Islet precursor cell (in vitro differentiated cells): ENCODE data around the gene SUSD2.
"Not testable (repeated sequence)": the region's sequence is repeated elsewhere in the genome, so short reads cannot be mapped to it uniquely, and the experiment has no call there.

Experiments
- DNase-seq: peaks from one replicate; pipeline ENCODE4 v3.0.0-alpha.2; 2018

SUSD2 gene

GRCh38 chr22:24190596-24191208, 9.4 kb downstream of the SUSD2 start:
- peak; percentile 57 for DNase-seq

GRCh38 chr22:24191381-24191841, 10.1 kb downstream of the SUSD2 start:
- peak; percentile 57 for DNase-seq

DNA sequence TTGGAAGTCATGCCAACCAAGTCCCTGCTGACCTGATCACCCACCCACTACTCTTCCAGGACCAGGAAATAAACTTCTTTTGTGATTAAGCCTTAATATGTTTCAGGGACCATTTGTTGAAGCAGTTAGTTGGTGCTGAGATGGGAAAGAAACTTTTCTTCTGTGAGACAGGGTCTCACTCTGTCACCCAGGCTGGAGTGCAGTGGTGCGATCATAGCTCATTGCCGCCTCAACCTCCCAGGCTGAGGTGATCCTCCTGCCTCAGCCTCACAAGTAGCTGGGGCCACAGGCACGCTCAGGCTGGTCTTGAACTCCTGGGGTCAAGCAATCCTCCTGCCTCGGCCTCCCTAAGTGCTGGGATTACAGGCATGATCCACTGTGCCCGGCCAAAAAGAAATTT, 10.6 kb downstream of the SUSD2 start:
- no peak for DNase-seq

- peak; percentile 47 for DNase-seq
Measured at GRCh38 chr22:24198682-24199052, 17.4 kb downstream of the SUSD2 start.

DNA sequence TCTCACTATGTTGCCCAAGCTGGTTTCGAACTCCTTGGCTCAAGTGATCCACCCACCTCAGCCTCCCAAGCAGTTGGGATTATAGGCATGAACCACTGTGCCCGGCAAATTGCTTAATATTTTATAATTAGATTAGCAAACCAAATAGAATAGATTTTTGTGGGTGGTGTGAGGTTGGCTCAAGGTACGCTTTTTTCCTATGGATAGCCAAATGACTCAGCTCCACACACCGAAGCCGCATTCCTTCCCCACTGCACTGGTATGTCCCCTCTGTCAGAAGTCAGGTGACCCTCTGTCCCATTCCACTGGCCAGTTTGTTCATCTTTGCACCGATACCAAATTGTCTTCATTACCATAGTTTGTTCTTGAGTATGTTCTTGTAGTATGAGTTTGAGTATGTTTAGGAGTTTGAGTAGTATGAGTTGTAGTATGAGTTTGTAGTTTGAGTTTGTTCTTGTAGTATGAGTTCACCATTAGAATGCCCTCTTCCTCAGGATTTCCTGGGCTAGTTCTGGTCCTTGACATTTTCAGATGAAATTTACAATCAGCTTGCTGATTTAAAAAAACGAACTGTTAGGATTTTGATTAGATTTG, 19.4 kb downstream of the SUSD2 start:
- DNase-seq: peak; percentile 83

- DNase-seq: peak; percentile 91
Measured at GRCh38 chr22:24201681-24202614, 20.7 kb downstream of the SUSD2 start.

- DNase-seq: not testable (repeated sequence)
Measured at GRCh38 chr22:24203856-24204255, 22.6 kb downstream of the SUSD2 start.

- no peak for DNase-seq
Measured at GRCh38 chr22:24205438-24206195, 24.3 kb downstream of the SUSD2 start.

- peak; percentile 76 for DNase-seq
Measured at GRCh38 chr22:24206460-24207263, 25.4 kb downstream of the SUSD2 start.

- DNase-seq: no peak
Measured at GRCh38 chr22:24207264-24208011, 26.2 kb downstream of the SUSD2 start.

- no peak for DNase-seq
Measured at GRCh38 chr22:24208012-24208749, 26.9 kb downstream of the SUSD2 start.

DNA sequence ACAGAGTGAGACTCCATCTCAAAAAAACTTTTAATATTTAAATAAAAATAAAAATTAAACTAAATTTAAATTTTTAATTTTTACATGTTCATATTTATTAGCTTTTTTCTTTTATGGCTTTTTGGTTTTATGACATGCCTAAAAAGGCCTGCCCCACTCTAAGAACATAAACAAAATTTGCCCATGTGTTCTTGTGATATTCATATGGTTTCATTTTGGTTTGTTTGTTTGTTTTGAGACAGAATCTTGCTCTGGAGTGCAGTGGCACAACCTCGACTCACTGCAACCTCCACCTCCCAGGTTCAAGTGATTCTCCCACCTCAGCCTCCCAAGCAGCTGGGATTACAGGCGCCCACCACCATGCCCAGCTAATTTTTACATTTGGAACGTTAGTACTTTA, 27.7 kb downstream of the SUSD2 start:
- no peak for DNase-seq

GRCh38 chr22:24209687-24210086, 28.4 kb downstream of the SUSD2 start:
- DNase-seq: no peak

DNA sequence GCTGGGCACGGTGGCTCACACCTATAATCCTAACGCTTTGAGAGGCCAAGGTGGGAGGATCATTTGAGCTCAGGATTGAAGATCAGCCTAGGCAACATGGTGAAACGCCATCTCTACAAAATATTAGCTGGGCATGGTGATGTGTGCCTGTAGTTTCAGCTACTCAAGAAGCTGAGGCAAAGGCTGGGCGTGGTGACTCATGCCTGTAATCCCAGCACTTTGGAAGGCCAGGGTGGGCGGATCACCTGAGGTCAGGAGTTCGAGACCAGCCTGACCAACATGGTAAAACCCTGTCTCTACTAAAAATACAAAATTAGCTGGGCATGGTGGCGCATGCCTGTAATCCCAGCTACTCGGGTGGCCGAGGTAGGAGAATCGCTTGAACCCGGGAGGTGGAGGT, 29.1 kb downstream of the SUSD2 start:
- DNase-seq: not testable (repeated sequence)

DNA sequence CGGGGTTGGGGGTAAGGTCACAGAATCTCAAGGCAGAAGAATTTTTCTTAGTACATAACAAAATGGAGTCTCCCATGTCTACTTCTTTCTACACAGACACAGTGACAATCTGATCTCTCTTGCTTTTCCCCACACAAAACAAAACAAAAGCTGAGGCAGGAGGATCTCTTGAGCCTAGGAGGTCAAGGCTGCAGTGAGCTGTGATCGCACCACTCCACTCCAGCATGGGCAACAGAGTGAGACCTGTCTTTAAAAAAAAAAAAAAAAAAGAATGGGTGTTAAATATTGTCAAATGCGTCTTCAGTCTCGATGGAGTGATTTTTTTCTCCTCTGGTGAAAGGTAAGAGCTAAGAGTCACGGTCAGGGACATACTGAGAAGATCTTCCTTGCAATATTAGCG, 30.4 kb downstream of the SUSD2 start:
- DNase-seq: not testable (repeated sequence)

GRCh38 chr22:24213111-24213510, 31.8 kb downstream of the SUSD2 start:
- DNase-seq: not testable (repeated sequence)

- DNase-seq: no peak
Measured at GRCh38 chr22:24214467-24215285, 33.4 kb downstream of the SUSD2 start.

DNA sequence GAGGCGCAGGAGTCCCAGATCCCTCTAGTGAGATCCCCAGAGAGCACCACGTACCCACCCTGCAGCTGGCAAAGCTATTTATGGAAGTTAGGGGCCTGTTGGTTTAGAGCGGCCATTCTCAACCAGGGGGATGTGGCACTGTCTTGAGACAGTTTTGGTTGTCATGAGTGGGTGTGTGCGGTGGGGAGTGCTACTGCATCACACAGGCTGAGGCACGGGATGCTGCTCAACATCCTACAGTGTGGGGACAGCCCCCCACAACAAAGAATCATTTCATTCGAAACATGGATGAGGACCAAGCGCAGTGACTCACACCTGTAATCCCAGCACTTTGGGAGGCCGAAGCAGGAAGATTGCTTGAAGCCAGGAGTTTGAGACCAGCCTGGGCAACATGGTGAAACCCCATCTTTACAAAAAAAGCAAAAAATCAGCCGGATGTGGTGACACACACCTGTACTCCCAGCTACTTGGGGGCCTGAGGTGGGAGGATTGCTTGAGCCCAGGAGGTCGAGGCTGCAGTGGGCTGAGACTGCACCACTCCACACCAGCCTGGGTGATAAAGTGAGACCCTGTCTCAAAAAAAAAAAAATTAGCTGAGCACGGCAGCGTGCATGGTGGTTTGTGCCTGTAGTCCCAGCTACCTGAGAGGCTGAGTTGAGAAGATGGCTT, 35.4 kb downstream of the SUSD2 start:
- DNase-seq: no peak

DNA sequence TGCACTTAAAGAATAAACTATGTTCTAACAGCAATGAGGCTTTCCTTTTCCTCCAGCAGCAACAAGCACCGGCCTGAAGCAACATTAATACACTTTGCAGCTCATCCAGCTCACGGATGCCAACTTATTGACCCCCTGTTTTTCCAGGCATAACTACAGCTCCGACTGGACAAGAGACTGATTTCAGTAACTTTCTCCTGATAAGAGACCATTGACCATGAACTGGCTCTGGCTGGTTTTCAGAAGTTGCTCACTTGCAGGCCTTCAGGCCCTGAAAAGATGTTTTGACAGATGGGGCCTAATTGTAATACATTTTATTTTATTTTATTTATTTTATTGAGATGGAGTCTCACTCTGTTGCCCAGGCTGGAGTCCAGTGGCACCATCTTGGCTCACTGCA, 36.1 kb downstream of the SUSD2 start:
- no peak for DNase-seq
